Ascending aorta (tissue), 2 donors: ENCODE data around the gene CLDN7. TPM values are rescaled to one million over a fixed set of nuclear protein-coding genes. Genes with fewer than 3 reads are reported as not detected.
A peak's percentile ranks its signal among the peaks of the same experiment; 100 is the strongest.
"Not testable (repeated sequence)": the region's sequence is repeated elsewhere in the genome, so short reads cannot be mapped to it uniquely, and the experiment has no call there.

Experiments
- DNase-seq, 2 donors: peaks; one replicate each; pipeline ENCODE4 v3.0.0-alpha.2; 2019; ENCODE audit warnings: low spot score in 2 of 2
- H3K27ac ChIP-seq, 2 donors: fragments of 200-600 bp; sonication (generic); one replicate each; pipeline ENCODE4 v1.5.1; 2016 to 2017; ENCODE audit warnings: mild to moderate bottlenecking in 1 of 2
- H3K27me3 ChIP-seq: fragments of 200-600 bp; sonication (generic); one replicate; pipeline ENCODE4 v1.5.1; 2017
- H3K36me3 ChIP-seq, 2 donors: fragments of 200-600 bp; sonication (generic); one replicate each; pipeline ENCODE4 v1.5.1; 2016
- H3K4me1 ChIP-seq, 2 donors: fragments of 200-600 bp; sonication (generic); one replicate each; pipeline ENCODE4 v1.5.1; 2016 to 2017; ENCODE audit warnings: mild to moderate bottlenecking in 1 of 2
- H3K4me3 ChIP-seq, 2 donors: fragments of 200-600 bp; sonication (generic); one replicate each; pipeline ENCODE4 v1.5.1; 2016 to 2017; ENCODE audit warnings: mild to moderate bottlenecking in 1 of 2
- H3K9me3 ChIP-seq, 2 donors: fragments of 200-600 bp; sonication (generic); one replicate each; pipeline ENCODE4 v1.5.1; 2016
- intact Hi-C: fragments of 100-400 bp; cut with DNase I; formaldehyde crosslinking; loops from one replicate; pipeline ENCODE4 v1.15.1; 2023
- total RNA-seq: library from RNA; depleted of rRNA; stranded (reverse); fragments of >200 nt; gene quantifications from one replicate; pipeline ENCODE4 v1.1.0, GENCODE V29; 2016
- TF ChIP-seq, protein P1 (sequence below), 3 experiments: fragments of 200-600 bp in 2 of 3; fragments of 450-650 bp in 1 of 3; sonication (generic) in 2 of 3; IDR thresholded peaks; one replicate each; pipeline ENCODE4 v1.5.1; 2016 to 2019; ENCODE audit warnings: antibody characterized with exemption in 3 of 3, mild to moderate bottlenecking in 1 of 3, moderate library complexity in 1 of 3

The CLDN7 gene
- total RNA-seq, 1 donor from 2014 or later = not detected

- Histone ChIP-seq H3K9me3 (no peaks in the 10 kb centered on the region), H3K4me1 (peaks cover 16 to 27% of the 10 kb centered on the region in 2 donors), H3K27ac (peak overlapping the region; percentile 100), H3K27me3 (no peaks in the 10 kb centered on the region), H3K36me3 (peaks cover 29 to 31% of the 10 kb centered on the region in 2 donors), H3K4me3 (peak overlapping the region; percentile 84 to 94)
- TF ChIP-seq, protein P1, sequence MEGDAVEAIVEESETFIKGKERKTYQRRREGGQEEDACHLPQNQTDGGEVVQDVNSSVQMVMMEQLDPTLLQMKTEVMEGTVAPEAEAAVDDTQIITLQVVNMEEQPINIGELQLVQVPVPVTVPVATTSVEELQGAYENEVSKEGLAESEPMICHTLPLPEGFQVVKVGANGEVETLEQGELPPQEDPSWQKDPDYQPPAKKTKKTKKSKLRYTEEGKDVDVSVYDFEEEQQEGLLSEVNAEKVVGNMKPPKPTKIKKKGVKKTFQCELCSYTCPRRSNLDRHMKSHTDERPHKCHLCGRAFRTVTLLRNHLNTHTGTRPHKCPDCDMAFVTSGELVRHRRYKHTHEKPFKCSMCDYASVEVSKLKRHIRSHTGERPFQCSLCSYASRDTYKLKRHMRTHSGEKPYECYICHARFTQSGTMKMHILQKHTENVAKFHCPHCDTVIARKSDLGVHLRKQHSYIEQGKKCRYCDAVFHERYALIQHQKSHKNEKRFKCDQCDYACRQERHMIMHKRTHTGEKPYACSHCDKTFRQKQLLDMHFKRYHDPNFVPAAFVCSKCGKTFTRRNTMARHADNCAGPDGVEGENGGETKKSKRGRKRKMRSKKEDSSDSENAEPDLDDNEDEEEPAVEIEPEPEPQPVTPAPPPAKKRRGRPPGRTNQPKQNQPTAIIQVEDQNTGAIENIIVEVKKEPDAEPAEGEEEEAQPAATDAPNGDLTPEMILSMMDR (IDR thresholded peaks at IDR 0.05) = no peak
- peak in 1 of 2 donors; percentile 71 for DNase-seq
- intact Hi-C loops = loop anchor here (1.0 to 5.0 kb wide), 2 partner anchors 8 to 321 kb away; no protein-coding TSS in a partner anchor
Measured at GRCh38 chr17:7250695-7251627, 11.3 kb downstream of the CLDN7 start.

GRCh38 chr17:7249830-7250229, 12.4 kb downstream of the CLDN7 start:
- Histone ChIP-seq H3K36me3 (peaks cover 27 to 29% of the 10 kb centered on the region in 2 donors), H3K27me3 (no peaks in the 10 kb centered on the region), H3K9me3 (no peaks in the 10 kb centered on the region), H3K4me3 (peak overlapping the region; percentile 84 to 94), H3K4me1 (peaks cover 16 to 27% of the 10 kb centered on the region in 2 donors), H3K27ac (no peak overlapping the region)
- TF ChIP-seq, protein P1 (IDR thresholded peaks at IDR 0.05) = no peak
- DNase-seq = no peak
- intact Hi-C loops = loop anchor here (5.0 kb wide), 1 partner anchor 322 kb away; no protein-coding TSS in a partner anchor

DNA sequence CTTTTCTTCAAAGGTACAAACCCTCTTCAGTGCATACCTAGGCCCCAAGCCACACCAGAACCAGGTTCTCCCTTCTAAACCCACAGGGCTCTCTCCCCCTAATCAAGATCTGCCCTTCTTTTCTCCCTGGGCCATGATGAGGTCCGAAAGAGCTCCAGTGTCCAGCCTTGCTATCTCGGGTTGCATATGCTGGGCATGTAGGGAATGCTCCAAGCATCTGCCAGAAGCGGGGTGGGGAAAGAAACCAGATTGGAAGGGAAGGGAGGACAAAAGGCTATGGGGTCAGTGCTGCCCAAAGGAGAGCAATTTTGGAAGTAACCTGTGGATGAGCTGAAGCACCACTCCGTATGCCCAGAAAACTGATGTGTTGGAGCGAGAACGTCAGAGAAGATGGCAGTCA, 13.1 kb downstream of the CLDN7 start:
- no peak for DNase-seq
- intact Hi-C loops = no loop called here
- TF ChIP-seq, protein P1 (IDR thresholded peaks at IDR 0.05) = no peak
- Histone ChIP-seq H3K4me3 (peak overlapping the region; percentile 2 to 94), H3K4me1 (peaks cover 16 to 27% of the 10 kb centered on the region in 2 donors), H3K27ac (no peak overlapping the region), H3K9me3 (no peaks in the 10 kb centered on the region), H3K36me3 (peaks cover 26 to 30% of the 10 kb centered on the region in 2 donors), H3K27me3 (no peaks in the 10 kb centered on the region)

GRCh38 chr17:7248796-7249195, 13.5 kb downstream of the CLDN7 start:
- TF ChIP-seq, protein P1 (IDR thresholded peaks at IDR 0.05) = no peak
- peak overlapping the region in 1 of 2 donors; percentile 2 for H3K4me3 ChIP-seq
- no peak overlapping the region for H3K27ac ChIP-seq
- peaks cover 16 to 27% of the 10 kb centered on the region in 2 donors for H3K4me1 ChIP-seq
- intact Hi-C loops = no loop called here
- H3K36me3 ChIP-seq = peaks cover 23 to 31% of the 10 kb centered on the region in 2 donors
- H3K27me3 ChIP-seq = no peaks in the 10 kb centered on the region
- H3K9me3 ChIP-seq = no peaks in the 10 kb centered on the region
- DNase-seq = no peak

DNA sequence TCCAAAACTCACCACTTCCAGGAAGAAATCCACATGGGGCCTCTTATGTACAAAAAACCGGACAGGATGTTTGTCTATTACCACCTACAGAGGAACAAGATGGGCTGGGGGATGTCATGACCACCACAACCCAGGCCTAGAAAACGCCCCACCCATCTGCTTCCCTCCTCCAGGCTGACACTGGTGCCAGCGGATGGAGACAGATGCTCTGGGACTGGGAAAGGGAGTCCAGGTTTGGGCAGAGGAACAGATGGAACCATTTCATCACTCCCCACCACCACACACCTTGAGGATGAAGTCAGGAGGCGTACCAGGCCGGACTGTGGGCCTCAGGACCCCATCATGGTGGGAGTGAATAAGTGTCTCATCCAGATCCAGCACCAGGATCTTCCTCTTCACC, 15.5 kb downstream of the CLDN7 start:
- Histone ChIP-seq H3K36me3 (peaks cover 23 to 32% of the 10 kb centered on the region in 2 donors), H3K4me1 (peaks cover 10 to 23% of the 10 kb centered on the region in 2 donors)

DNA sequence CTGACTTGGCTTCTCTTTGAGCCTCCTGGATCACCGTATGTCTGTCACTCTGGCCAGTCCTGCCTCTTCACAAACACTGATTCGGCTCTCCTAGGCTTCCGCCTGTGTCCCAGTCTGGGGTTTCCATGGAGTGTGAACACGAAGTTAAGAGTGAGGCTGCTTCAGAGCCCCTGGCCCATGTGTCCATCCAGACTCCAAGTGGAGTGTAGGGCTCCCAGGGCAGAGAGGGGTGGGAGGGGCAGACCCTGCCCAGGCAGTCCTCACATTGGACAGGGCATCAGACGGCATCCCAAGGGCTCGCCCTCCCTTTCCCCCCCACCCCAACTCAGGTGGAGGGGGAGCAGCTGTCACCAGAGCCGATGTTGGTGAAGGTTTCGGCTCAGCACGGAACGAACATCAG, 18.4 kb downstream of the CLDN7 start:
- Histone ChIP-seq H3K4me1 (peaks cover 8 to 20% of the 10 kb centered on the region in 2 donors), H3K36me3 (peaks cover 26 to 42% of the 10 kb centered on the region in 2 donors), H3K27ac (peak overlapping the region; percentile 88 to 94), H3K4me3 (peak overlapping the region; percentile 69 to 71)
- intact Hi-C loops = loop anchor here (1.0 to 5.0 kb wide), 4 partner anchors 7 to 443 kb away; partner anchors contain the start of genes CTDNEP1, KCTD11, POLR2A and TP53
- H3K9me3 ChIP-seq, DNase-seq, H3K27me3 ChIP-seq: not testable (repeated sequence)

More for the DNA sequence above, 15.5 kb downstream of the CLDN7 start:
- TF ChIP-seq, protein P1 (IDR thresholded peaks at IDR 0.05) = no peak
- intact Hi-C loops = no loop called here
- H3K27me3 ChIP-seq = no peaks in the 10 kb centered on the region
- H3K27ac ChIP-seq = no peak overlapping the region
- no peaks in the 10 kb centered on the region for H3K9me3 ChIP-seq
- no peak overlapping the region for H3K4me3 ChIP-seq
- no peak for DNase-seq
